Testis (tissue), 2 donors: ENCODE data around the gene GRIK5.

Experiments used
- POLR2A ChIP-seq: fragments of 450-650 bp; IDR thresholded peaks from one replicate; pipeline ENCODE4 v1.6.1; 2017; ENCODE audit warnings: antibody characterized with exemption, mild to moderate bottlenecking, moderate library complexity
- TF ChIP-seq, protein P1 (sequence below), 3 experiments: fragments of 450-650 bp in 2 of 3; fragments of 200-600 bp in 1 of 3; sonication (generic) in 1 of 3; IDR thresholded peaks; one replicate each; pipeline ENCODE4 v1.5.1; 2016 to 2019; ENCODE audit warnings: antibody characterized with exemption in 3 of 3, mild to moderate bottlenecking in 2 of 3, moderate library complexity in 1 of 3

DNA sequence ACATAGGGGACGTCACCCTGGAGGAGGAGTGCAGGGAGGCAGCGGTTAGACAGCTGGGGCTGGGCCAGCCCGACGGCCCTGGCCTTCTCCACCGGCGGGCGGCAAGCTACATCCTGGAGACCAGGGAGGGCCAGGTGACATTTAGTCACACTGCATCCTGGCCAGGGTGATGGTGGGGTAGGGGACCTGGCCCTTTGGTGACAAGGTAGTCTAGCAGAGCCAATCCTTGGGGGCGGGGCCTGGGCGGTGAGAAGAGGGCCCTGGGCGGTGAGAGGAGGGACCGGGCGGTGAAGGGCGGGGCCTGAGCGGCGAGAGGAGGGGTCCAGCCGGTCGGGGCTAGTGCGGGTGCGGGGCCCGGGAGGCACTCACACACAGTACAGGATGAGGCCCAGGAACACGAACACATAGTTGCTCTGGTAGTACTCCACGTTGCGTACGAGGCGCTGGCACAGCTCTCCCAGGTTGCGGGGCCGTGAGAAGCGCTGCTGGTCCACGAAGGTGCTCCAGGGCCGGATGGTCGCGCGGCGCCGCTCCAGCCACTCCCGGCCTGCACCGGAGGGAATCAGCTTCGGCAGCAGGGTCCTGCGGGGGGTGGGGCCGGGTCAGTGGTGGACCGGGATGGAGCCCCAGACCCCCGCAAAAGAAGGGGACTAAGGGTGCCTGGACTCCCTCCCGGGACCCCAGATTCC is 111.5 kb downstream of the GRIK5 start:
- TF ChIP-seq, protein P1, sequence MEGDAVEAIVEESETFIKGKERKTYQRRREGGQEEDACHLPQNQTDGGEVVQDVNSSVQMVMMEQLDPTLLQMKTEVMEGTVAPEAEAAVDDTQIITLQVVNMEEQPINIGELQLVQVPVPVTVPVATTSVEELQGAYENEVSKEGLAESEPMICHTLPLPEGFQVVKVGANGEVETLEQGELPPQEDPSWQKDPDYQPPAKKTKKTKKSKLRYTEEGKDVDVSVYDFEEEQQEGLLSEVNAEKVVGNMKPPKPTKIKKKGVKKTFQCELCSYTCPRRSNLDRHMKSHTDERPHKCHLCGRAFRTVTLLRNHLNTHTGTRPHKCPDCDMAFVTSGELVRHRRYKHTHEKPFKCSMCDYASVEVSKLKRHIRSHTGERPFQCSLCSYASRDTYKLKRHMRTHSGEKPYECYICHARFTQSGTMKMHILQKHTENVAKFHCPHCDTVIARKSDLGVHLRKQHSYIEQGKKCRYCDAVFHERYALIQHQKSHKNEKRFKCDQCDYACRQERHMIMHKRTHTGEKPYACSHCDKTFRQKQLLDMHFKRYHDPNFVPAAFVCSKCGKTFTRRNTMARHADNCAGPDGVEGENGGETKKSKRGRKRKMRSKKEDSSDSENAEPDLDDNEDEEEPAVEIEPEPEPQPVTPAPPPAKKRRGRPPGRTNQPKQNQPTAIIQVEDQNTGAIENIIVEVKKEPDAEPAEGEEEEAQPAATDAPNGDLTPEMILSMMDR (IDR thresholded peaks at IDR 0.05), result no peak
- peak; percentile 44 for TF ChIP-seq POLR2A
